Progenitor cell of endocrine pancreas (in vitro differentiated cells): ENCODE measurements around the gene CERS1. TPM values are rescaled to one million over a fixed set of nuclear protein-coding genes. Genes with fewer than 3 reads are reported as not detected.

ENCODE experiments used
- DNase-seq: peaks from one replicate; pipeline ENCODE4 v3.0.0; 2021; ENCODE audit warnings: low spot score; ENCODE audit not compliant: unreplicated experiment
- H3K27ac Mint-ChIP-seq: 2 replicates; pipeline ENCODE4 v1.8.0; 2021; ENCODE audit warnings: mild to moderate bottlenecking, moderate library complexity, mixed read lengths
- H3K27me3 Mint-ChIP-seq: 2 replicates; pipeline ENCODE4 v1.8.0; 2021; ENCODE audit warnings: mixed read lengths
- H3K36me3 Mint-ChIP-seq: 2 replicates; pipeline ENCODE4 v1.8.0; 2022; ENCODE audit warnings: mixed read lengths; ENCODE audit not compliant: insufficient read depth
- H3K4me1 Mint-ChIP-seq: 2 replicates; pipeline ENCODE4 v1.8.0; 2021; ENCODE audit warnings: low read depth, mixed read lengths
- H3K4me3 Mint-ChIP-seq: 2 replicates; pipeline ENCODE4 v1.8.0; 2021; ENCODE audit warnings: low read depth, mild to moderate bottlenecking, moderate library complexity, mixed read lengths
- H3K9me3 Mint-ChIP-seq: 2 replicates; pipeline ENCODE4 v1.8.0; 2021; ENCODE audit warnings: low read depth, mixed read lengths
- total RNA-seq: library from RNA; stranded (reverse); gene quantifications from 2 replicates; pipeline ENCODE4 v1.2.1, GENCODE V29; 2021
- TF ChIP-seq, protein P1 (sequence below): fragments of 200-600 bp; sonication (generic); IDR thresholded peaks from one replicate; pipeline ENCODE4 v1.5.0; 2021; ENCODE audit warnings: antibody characterized with exemption, mild to moderate bottlenecking; ENCODE audit not compliant: unreplicated experiment

Gene CERS1
- total RNA-seq, 1 donor from 2014 or later = 20.9 TPM

- Mint-ChIP-seq H3K27ac (peak within 1 kb of the TSS; percentile 88), H3K4me1 (peaks cover 5% of the 10 kb centered on the region), H3K9me3 (no peaks in the 10 kb centered on the region), H3K27me3 (peaks cover 5% of the 10 kb centered on the region), H3K4me3 (peak within 1 kb of the TSS; percentile 89), H3K36me3 (peaks cover 6% of the 10 kb centered on the region)
- TF ChIP-seq, protein P1, sequence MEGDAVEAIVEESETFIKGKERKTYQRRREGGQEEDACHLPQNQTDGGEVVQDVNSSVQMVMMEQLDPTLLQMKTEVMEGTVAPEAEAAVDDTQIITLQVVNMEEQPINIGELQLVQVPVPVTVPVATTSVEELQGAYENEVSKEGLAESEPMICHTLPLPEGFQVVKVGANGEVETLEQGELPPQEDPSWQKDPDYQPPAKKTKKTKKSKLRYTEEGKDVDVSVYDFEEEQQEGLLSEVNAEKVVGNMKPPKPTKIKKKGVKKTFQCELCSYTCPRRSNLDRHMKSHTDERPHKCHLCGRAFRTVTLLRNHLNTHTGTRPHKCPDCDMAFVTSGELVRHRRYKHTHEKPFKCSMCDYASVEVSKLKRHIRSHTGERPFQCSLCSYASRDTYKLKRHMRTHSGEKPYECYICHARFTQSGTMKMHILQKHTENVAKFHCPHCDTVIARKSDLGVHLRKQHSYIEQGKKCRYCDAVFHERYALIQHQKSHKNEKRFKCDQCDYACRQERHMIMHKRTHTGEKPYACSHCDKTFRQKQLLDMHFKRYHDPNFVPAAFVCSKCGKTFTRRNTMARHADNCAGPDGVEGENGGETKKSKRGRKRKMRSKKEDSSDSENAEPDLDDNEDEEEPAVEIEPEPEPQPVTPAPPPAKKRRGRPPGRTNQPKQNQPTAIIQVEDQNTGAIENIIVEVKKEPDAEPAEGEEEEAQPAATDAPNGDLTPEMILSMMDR = peak; percentile 26
- DNase-seq = peak; percentile 86
Measured at GRCh38 chr19:18940769-18941627, 45.0 kb upstream of the CERS1 start, which contains the start of gene HOMER3. Gene HOMER3 (minus strand): TSS chr19:18941217. CDS start chr19:18938982, 2,235 bp downstream.

GRCh38 chr19:18939922-18940768, 44.2 kb upstream of the CERS1 start:
- no peaks in the 10 kb centered on the region for H3K9me3 Mint-ChIP-seq
- H3K4me1 Mint-ChIP-seq = peaks cover 5% of the 10 kb centered on the region
- TF ChIP-seq, protein P1 = no peak
- peaks cover 7% of the 10 kb centered on the region for H3K36me3 Mint-ChIP-seq
- DNase-seq = peak; percentile 48
- H3K4me3 Mint-ChIP-seq = peak overlapping the region; percentile 89
- H3K27ac Mint-ChIP-seq = peak overlapping the region; percentile 88
- H3K27me3 Mint-ChIP-seq = peaks cover 5% of the 10 kb centered on the region

DNA sequence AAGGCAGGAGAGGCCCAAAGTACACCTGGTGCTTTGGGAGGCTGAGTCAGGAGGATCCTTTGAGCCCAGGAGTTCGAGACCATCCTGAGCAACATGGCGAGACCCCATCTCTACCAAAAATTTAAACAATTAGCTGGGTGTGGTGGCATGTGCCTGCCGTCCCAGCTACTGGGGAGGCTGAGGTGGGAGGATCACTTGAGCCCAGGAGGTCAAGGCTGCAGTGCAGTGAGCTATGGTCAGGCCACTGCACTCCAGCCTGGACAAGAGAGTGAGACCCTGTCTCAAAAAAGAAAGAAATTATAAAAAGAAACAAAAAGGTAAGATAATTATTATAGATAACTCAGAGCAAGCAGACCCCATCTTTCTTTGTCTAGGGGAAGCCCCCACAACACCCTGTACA, 43.2 kb upstream of the CERS1 start:
- TF ChIP-seq, protein P1 = no peak
- Mint-ChIP-seq H3K4me1 (peaks cover 5% of the 10 kb centered on the region), H3K9me3 (no peaks in the 10 kb centered on the region), H3K36me3 (peaks cover 13% of the 10 kb centered on the region), H3K27me3 (peaks cover 5% of the 10 kb centered on the region), H3K27ac (no peak overlapping the region), H3K4me3 (peak overlapping the region; percentile 89)
- no peak for DNase-seq

- Mint-ChIP-seq H3K4me3 (no peak overlapping the region), H3K27me3 (no peaks in the 10 kb centered on the region), H3K9me3 (no peaks in the 10 kb centered on the region), H3K36me3 (peaks cover 24% of the 10 kb centered on the region), H3K4me1 (no peaks in the 10 kb centered on the region), H3K27ac (no peak overlapping the region)
- TF ChIP-seq, protein P1 = no peak
- no peak for DNase-seq
Measured at GRCh38 chr19:18933297-18933696, 37.3 kb upstream of the CERS1 start.

- Mint-ChIP-seq H3K4me3 (no peak overlapping the region), H3K36me3 (peaks cover 22% of the 10 kb centered on the region), H3K4me1 (no peaks in the 10 kb centered on the region), H3K27ac (no peak overlapping the region), H3K27me3 (no peaks in the 10 kb centered on the region), H3K9me3 (no peaks in the 10 kb centered on the region)
- TF ChIP-seq, protein P1 = no peak
- DNase-seq = peak; percentile 53
Measured at GRCh38 chr19:18932216-18932841, 36.4 kb upstream of the CERS1 start.
